ENCODE results near the gene LY86.

LY86 gene

DNA sequence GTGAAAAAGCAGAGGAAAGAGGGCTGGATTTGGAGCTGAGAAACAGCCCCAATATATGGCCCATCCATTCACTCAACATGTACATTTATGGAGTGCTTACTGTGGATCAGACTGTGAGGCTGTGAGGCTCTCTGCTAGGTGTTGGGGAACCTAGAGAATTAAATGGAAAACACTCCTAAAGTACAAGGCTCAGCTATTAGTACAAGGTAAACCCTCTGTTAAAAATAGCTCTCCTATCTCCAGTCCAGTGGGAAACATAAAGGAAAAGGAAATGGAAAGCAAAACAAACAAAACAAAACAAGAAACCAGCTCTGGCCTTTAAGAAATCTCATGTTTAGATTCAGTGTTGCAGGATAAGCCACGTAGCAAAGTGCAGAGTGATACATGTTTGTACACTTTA lies 35.0 kb downstream of the LY86 start:
- no peak for DNase-seq

DNA sequence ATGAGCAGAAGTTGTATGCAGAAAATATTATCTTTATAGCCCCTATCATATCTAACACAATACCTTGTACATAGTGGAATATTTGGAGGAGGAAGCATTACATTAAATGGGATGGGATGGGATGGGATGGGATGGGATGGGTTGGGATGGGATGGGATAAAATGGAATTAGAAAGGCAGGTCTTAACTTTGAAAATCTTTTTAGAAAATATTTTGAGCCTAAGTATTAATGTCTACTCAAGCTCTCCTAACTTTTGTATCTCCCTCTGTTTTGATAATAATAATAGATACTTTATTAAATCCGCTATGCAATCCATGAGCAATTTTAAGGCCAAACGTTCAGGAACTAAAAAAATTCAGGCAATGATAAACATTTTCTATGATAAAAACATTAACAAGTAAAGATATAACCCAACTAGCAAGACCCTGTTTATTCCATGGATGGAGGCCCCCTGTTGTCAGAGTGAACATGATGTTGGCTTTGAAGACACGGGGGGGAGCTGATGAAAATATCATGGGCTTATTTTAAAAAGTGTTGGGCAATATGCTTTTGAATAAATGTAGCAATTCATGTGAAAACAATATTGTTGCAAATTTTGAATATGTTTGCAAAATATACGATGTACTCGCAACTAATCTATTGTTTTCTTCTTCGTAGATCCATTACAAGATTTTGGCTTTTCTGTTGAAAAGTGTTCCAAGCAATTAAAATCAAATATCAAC lies 35.9 kb downstream of the LY86 start:
- no peak for DNase-seq

DNA sequence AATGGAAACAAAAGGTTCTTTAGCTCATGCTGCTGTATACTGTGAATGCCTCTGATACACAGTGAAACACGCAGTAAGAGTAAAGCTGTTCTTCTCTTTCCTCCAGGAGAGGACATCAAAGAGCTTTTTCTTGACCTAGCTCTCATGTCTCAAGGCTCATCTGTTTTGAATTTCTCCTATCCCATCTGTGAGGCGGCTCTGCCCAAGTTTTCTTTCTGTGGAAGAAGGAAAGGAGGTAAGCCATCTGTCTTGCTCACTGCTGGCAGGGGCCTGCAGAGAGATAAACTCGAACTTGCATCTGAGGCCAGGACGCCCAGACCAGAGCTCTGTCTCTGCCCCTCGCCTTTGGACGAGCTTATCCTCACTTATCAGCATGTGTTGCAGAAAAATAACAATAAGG lies 37.7 kb downstream of the LY86 start:
- no peak for DNase-seq

DNA sequence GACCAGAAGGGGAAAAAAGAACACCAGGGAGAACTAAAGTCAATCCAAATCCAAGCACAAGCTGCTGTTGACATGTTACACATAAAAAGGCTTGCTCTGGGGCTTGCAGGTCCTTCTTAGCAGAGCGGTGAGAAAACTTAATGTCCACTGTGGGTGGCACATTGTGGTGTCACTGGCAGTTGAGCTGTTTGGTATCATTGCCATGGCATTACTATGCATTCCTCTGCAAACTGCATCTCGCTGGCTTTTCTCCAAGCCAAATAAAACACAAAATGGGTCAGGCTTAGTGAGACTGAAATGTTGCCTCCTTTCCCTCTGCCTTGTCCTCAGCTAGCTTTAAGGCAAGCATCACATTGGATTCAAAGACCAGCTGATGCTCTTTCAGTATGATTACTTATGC lies 40.9 kb downstream of the LY86 start:
- DNase-seq: no peak

DNA sequence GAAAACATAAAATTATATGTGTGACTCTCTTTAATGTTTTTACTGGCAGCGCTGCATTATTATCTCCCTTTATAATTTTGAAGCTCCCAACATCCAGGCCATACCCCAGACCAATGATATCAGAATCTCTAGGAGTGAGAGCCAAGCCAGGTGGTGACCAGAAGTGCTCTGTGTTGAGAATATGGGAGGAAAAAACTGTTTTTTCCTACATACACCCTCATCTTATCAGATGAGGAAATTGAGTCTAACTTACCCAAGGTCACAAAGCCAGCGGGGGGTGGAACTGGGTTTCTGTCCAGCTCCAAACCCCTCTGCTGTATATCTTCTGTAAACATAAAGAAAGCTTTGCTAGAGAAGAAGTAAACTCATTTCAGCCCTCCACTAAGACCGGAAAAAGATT lies 42.5 kb downstream of the LY86 start:
- DNase-seq: no peak

- no peak for DNase-seq
These were observed 43.2 kb downstream of the LY86 start for GRCh38 chr6:6631534-6632276.

DNA sequence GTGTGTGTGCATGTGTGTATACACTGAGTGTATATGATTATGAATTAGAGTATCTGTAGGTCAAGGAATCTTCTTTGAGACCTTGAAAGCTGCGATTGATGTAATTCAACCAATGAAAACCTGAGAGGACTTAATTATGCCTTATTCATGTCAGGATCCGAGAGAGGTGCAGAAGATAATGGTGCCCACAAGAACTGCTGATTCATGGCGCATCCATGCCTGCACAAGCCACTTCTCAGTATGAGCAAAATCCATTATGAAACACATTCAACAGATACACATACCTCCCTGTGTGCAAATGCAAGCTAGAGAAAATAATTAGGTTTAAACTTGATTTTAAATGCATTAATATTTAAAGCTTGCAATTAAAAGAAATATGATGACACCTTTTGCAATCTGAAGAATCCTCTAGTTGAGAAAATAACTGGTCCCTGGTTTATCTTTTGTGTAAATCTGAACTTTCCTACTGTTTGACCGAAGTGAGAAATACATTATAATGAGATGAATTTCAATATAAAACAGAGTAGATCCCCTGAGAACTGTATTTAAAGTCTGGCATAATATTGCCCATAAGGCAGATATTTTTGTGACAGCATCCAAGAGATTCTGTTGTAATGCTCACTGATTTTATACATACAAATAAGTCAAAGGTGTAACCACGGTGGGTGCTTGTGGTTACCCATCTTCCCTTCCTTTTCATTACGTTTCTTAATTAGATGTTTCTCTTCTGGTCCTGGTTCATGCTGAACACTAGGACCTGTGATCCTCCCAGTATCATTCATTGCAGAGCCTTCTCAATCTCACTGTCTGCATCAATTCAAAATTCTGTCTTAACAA lies 45.6 kb downstream of the LY86 start:
- DNase-seq: no peak

- DNase-seq: no peak
These were observed 46.2 kb downstream of the LY86 start for GRCh38 chr6:6634735-6635075.

GRCh38 chr6:6635291-6635690 lies 46.8 kb downstream of the LY86 start:
- no peak for DNase-seq

GRCh38 chr6:6635869-6636268 lies 47.3 kb downstream of the LY86 start:
- DNase-seq: no peak

GRCh38 chr6:6639572-6639971 lies 51.1 kb downstream of the LY86 start:
- DNase-seq: no peak

GRCh38 chr6:6640926-6641325 lies 52.4 kb downstream of the LY86 start:
- no peak for DNase-seq

DNA sequence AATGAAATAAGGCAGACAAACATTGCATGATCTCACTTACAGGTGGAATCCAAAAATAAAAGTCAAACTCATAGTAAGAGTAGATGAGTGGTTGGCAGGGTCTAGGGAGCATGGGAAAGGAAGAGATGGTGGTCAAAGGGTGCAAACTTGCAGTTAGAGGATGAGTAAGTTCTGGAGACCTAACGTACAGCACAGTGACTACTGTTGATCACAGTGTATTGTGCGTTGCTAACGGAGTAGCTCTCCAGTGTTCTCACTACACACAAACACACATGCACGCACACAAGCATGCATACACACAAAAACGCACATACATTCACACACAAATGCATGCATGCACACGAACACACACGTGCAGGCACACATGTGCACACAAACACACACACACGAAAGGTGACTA lies 54.9 kb downstream of the LY86 start:
- peak; percentile 94 for DNase-seq

DNA sequence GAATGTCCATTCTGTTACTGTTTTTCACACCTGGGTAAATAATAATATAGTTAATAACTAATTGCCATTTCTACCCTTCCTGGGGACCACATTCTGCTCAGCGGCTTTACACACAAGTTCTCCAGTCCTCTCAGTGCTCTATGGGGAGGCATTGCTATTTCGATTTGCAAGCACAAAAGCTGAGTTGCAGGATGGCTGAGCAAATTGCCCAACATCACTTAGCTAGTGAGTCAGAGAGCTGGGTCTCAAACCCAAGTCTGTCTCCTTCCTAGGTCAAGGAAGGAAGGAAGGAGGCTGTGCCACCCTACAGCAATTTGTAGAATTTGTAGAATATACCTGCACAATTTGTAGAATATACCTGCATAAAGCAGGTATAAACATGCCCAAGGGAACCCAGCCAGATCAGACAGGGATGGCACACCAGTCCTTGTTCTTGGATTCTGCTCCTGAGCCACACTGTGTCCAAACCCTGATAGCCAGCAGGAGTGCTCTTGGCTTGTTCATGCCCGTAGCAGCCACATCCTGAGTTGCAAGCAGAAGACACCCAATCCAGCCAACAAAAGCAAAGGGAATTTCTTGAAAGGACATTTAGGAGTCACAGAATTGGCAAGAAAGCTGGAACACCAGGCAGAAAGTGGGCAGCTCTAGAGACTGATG lies 56.9 kb downstream of the LY86 start:
- no peak for DNase-seq

DNA sequence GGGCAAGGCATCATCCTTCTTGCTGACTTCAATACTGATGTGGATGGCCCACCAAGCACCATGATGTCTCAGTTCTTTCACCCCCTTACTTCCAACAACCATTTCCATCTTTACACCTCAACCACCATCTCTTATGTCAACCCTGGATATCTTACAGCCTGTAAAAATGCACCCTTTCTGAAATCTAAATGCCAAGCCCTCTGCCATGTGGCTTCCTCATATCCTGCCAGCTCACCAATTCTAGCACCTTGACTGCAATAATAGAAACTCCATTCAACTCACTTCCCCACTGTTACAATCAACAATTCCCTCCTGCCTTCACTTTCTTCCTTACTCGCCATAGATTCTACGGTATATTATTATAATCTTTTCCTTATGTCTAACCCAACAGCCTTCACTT lies 57.9 kb downstream of the LY86 start:
- no peak for DNase-seq

DNA sequence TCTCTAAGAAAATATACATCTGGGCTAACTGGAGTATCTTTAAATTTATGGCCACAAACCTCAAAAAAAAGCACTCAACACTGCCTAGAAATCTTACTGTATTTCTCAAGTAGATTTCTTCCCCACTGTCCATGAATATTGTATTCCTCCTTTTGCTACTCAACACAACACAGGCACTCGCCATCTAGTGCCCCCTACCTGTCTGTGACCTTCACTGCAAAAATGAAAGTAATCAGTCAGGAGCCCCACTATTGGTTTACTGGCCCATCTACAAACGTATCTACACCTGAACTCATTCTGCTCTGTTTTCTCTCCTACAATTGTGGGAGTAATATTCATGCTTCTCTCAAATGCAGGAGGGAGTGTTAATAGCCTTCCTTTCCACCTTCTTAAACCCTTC lies 58.3 kb downstream of the LY86 start:
- no peak for DNase-seq

GRCh38 chr6:6648692-6649343 lies 60.3 kb downstream of the LY86 start:
- no peak for DNase-seq

- DNase-seq: peak; percentile 62
These were observed 61.4 kb downstream of the LY86 start for GRCh38 chr6:6649824-6650349.

DNA sequence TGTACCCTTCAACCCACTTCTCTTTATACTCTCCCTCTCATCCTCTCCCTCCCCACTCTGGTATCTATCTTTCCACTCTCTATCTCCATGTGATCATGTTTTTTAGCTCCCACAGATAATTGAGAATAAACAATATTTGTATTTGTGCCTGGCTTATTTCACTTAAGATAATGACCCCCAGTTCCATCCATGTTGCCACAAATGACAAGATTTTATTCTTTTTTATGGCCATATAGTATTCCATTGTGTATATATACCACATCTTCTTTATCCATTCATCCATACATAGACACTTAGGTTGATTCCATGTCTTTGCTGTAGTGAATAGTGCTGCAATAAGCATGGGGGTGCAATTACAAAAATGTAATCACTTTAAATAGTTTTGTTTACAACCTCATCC lies 62.3 kb downstream of the LY86 start:
- no peak for DNase-seq

- no peak for DNase-seq
These were observed 62.8 kb downstream of the LY86 start for GRCh38 chr6:6651335-6651734.

GRCh38 chr6:6652932-6653331 lies 64.4 kb downstream of the LY86 start:
- DNase-seq: no peak
